Adrenal gland (tissue), 5 donors: Measurements from ENCODE around the gene PTCH1.

Experiments
- POLR2A ChIP-seq, 2 donors: fragments of 450-650 bp; IDR thresholded peaks; one replicate each; pipeline ENCODE4 v1.6.1; 2017; ENCODE audit warnings: antibody characterized with exemption in 2 of 2, mild to moderate bottlenecking in 2 of 2, moderate library complexity in 1 of 2
- TF ChIP-seq, protein P1 (sequence below), 6 experiments: fragments of 450-650 bp in 4 of 6; fragments of 200-600 bp in 2 of 6; sonication (generic) in 1 of 6; IDR thresholded peaks; 1 replicate in 5 of 6; 2 replicates in 1 of 6; pipeline versions ENCODE4 v1.5.1 to v1.8.0; 2016 to 2021; ENCODE audit warnings: antibody characterized with exemption in 6 of 6, mild to moderate bottlenecking in 2 of 6, moderate library complexity in 1 of 6
- donor health status: DM: no; HTN: no; CAD: no.

- TF ChIP-seq, protein P1, sequence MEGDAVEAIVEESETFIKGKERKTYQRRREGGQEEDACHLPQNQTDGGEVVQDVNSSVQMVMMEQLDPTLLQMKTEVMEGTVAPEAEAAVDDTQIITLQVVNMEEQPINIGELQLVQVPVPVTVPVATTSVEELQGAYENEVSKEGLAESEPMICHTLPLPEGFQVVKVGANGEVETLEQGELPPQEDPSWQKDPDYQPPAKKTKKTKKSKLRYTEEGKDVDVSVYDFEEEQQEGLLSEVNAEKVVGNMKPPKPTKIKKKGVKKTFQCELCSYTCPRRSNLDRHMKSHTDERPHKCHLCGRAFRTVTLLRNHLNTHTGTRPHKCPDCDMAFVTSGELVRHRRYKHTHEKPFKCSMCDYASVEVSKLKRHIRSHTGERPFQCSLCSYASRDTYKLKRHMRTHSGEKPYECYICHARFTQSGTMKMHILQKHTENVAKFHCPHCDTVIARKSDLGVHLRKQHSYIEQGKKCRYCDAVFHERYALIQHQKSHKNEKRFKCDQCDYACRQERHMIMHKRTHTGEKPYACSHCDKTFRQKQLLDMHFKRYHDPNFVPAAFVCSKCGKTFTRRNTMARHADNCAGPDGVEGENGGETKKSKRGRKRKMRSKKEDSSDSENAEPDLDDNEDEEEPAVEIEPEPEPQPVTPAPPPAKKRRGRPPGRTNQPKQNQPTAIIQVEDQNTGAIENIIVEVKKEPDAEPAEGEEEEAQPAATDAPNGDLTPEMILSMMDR (IDR thresholded peaks at IDR 0.05) = no peak
- TF ChIP-seq POLR2A (IDR thresholded peaks at IDR 0.05) = no peak
Measured at GRCh38 chr9:95441081-95441480, 75.7 kb downstream of the PTCH1 start.
